GM23248 (cell line): Measurements from ENCODE around the gene AMZ2. TPM values are rescaled to one million over a fixed set of nuclear protein-coding genes. Genes with fewer than 3 reads are reported as not detected.
"Not testable (repeated sequence)": the region's sequence is repeated elsewhere in the genome, so short reads cannot be mapped to it uniquely, and the experiment has no call there.

Source experiments
- DNase-seq: peaks from one replicate; pipeline ENCODE4 v3.0.0-alpha.2; 2015
- H2AFZ ChIP-seq: fragments of 200-600 bp; sonication (generic); 2 replicates; pipeline ENCODE4 v1.6.1; 2016; ENCODE audit warnings: antibody characterized with exemption
- H3F3A ChIP-seq: fragments of 200-600 bp; sonication (generic); 2 replicates; pipeline ENCODE4 v1.6.1; 2016; ENCODE audit warnings: mild to moderate bottlenecking, antibody characterized with exemption, mixed run types; ENCODE audit not compliant: insufficient read depth
- H3K27ac ChIP-seq: fragments of 200-600 bp; sonication (generic); 2 replicates; pipeline ENCODE4 v1.5.1; 2016; ENCODE audit warnings: mild to moderate bottlenecking
- H3K27me3 ChIP-seq: fragments of 200-600 bp; sonication (generic); replicated peaks from 2 replicates; pipeline ENCODE4 v1.6.1; 2016; ENCODE audit warnings: mild to moderate bottlenecking; ENCODE audit not compliant: insufficient read depth
- H3K36me3 ChIP-seq: fragments of 200-600 bp; sonication (generic); 2 replicates; pipeline ENCODE4 v1.6.1; 2016; ENCODE audit warnings: low read depth, mild to moderate bottlenecking
- H3K4me1 ChIP-seq: fragments of 200-600 bp; sonication (generic); 2 replicates; pipeline ENCODE4 v1.6.1; 2016; ENCODE audit warnings: mild to moderate bottlenecking; ENCODE audit not compliant: insufficient read depth
- H3K4me2 ChIP-seq: fragments of 200-600 bp; sonication (generic); one replicate; pipeline ENCODE4 v1.6.1; 2016; ENCODE audit warnings: mild to moderate bottlenecking; ENCODE audit not compliant: unreplicated experiment
- H3K4me3 ChIP-seq: fragments of 200-600 bp; sonication (generic); 2 replicates; pipeline ENCODE4 v1.5.1; 2016; ENCODE audit warnings: mild to moderate bottlenecking
- H3K79me2 ChIP-seq: fragments of 200-600 bp; sonication (generic); 2 replicates; pipeline ENCODE4 v1.6.1; 2016; ENCODE audit warnings: mild to moderate bottlenecking; ENCODE audit not compliant: insufficient read depth
- H3K9ac ChIP-seq: fragments of 200-600 bp; sonication (generic); 2 replicates; pipeline ENCODE4 v1.6.1; 2016; ENCODE audit warnings: mild to moderate bottlenecking
- H3K9me2 ChIP-seq: fragments of 200-600 bp; sonication (generic); 2 replicates; pipeline ENCODE4 v1.6.1; 2016; ENCODE audit warnings: mixed run types, mild to moderate bottlenecking, moderate library complexity; ENCODE audit not compliant: insufficient read depth
- H3K9me3 ChIP-seq: fragments of 200-600 bp; sonication (generic); one replicate; pipeline ENCODE4 v1.6.1; 2017; ENCODE audit warnings: low read depth
- H4K20me1 ChIP-seq: fragments of 200-600 bp; sonication (generic); 2 replicates; pipeline ENCODE4 v1.6.0; 2016; ENCODE audit not compliant: insufficient read depth
- EZH2 ChIP-seq: fragments of 200-600 bp; sonication (generic); IDR thresholded peaks from 2 replicates; pipeline ENCODE4 v1.6.1; 2018; ENCODE audit warnings: antibody characterized with exemption, mild to moderate bottlenecking; ENCODE audit not compliant: insufficient read depth, poor library complexity, severe bottlenecking
- EZH2phosphoT487 ChIP-seq: fragments of 200-600 bp; sonication (generic); IDR thresholded peaks from 2 replicates; pipeline ENCODE4 v1.6.1; 2018; ENCODE audit warnings: antibody characterized with exemption, moderate library complexity, mild to moderate bottlenecking, low read depth; ENCODE audit not compliant: insufficient read depth
- WGBS, 2 experiments: methylation state at CpG; one replicate each; pipeline ENCODE4 v1.1.6; 2015 to 2017; ENCODE audit warnings: low lambda C conversion rate in 2 of 2, low coverage in 1 of 2; ENCODE audit errors: missing lambda C conversion rate in 2 of 2; 5-methylcytosine and 5-hydroxymethylcytosine counted together
- in situ Hi-C: fragments of 300-500 bp; cut with MboI; formaldehyde crosslinking; loops from 2 replicates; pipeline ENCODE4 v1.15.0; 2020
- polyA plus RNA-seq: library from polyadenylated mRNA; unstranded; fragments of >200 nt; fragmentation: Nextera tagmentation; extraction: Ambion mirVana; gene quantifications from 2 replicates; pipeline ENCODE4 v1.2.1, GENCODE V29; 2016
- total RNA-seq: library from RNA; depleted of rRNA; stranded (reverse); fragments of >200 nt; shearing (Covaris generic); gene quantifications from 2 replicates; pipeline ENCODE4 v1.2.3, GENCODE V29; 2014

AMZ2 gene
- total and polyA plus RNA-seq, 2 experiments from 2014 or later: 96.7 to 117 TPM

DNA sequence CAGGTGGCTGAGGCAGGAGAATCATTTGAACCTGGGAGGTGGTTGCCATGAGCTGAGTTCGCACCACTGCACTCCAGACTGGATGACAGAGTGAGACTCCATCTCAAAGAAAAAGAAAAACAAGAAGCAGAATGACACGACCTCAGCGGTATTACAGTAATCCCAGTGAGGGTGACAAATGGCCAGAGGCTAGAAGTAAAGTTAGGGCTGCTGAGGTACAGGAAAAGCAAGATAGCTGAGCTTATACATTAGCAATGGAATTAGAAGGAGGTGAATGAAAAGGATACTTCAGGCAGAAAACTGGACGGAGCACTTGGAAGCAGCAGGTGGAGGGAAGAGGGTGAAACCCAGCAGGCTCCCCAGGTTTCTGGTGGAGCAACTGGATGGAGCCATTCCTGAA is 26.1 kb upstream of the AMZ2 start:
- in situ Hi-C loops: no loop called here
- no peaks in the 10 kb centered on the region for H3K9me3 ChIP-seq
- no peaks in the 10 kb centered on the region for H4K20me1 ChIP-seq
- no peaks in the 10 kb centered on the region for H3F3A ChIP-seq
- no peak for DNase-seq
- H3K27ac ChIP-seq: no peak overlapping the region
- H3K9me2 ChIP-seq: no peaks in the 10 kb centered on the region
- WGBS, 2 experiments: 92 to 95% methylated on average over 4 of the region's 4 CpGs
- H3K9ac ChIP-seq: no peak overlapping the region
- no peak for TF ChIP-seq EZH2
- TF ChIP-seq EZH2phosphoT487: no peak
- no peak overlapping the region for H3K4me3 ChIP-seq
- H3K79me2 ChIP-seq: no peaks in the 10 kb centered on the region
- H2AFZ ChIP-seq: no peak overlapping the region
- H3K4me2 ChIP-seq: no peak overlapping the region
- H3K36me3 ChIP-seq: no peaks in the 10 kb centered on the region
- H3K4me1 ChIP-seq: no peaks in the 10 kb centered on the region
- no peaks in the 10 kb centered on the region for H3K27me3 ChIP-seq

GRCh38 chr17:68222606-68223005 is 25.2 kb upstream of the AMZ2 start:
- H3K4me2 ChIP-seq: no peak overlapping the region
- no peaks in the 10 kb centered on the region for H3F3A ChIP-seq
- no peaks in the 10 kb centered on the region for H3K27me3 ChIP-seq
- H3K36me3 ChIP-seq: no peaks in the 10 kb centered on the region
- in situ Hi-C loops: no loop called here
- H3K4me3 ChIP-seq: no peak overlapping the region
- no peaks in the 10 kb centered on the region for H4K20me1 ChIP-seq
- H3K9me3 ChIP-seq: no peaks in the 10 kb centered on the region
- no peak overlapping the region for H2AFZ ChIP-seq
- no peak overlapping the region for H3K9ac ChIP-seq
- 91% methylated on average over 8 of the region's 8 CpGs for WGBS, 2 experiments
- H3K4me1 ChIP-seq: no peaks in the 10 kb centered on the region
- no peak overlapping the region for H3K27ac ChIP-seq
- TF ChIP-seq EZH2phosphoT487 (no peak), EZH2 (no peak)
- no peaks in the 10 kb centered on the region for H3K9me2 ChIP-seq
- H3K79me2 ChIP-seq: no peaks in the 10 kb centered on the region
- DNase-seq: no peak

- H3K4me3 ChIP-seq, H3K4me1 ChIP-seq, H3K79me2 ChIP-seq, H3K9me3 ChIP-seq, H3K27me3 ChIP-seq, H3K27ac ChIP-seq, H3F3A ChIP-seq, in situ Hi-C loops, H2AFZ ChIP-seq, H4K20me1 ChIP-seq, H3K9me2 ChIP-seq, H3K36me3 ChIP-seq, DNase-seq, H3K9ac ChIP-seq, H3K4me2 ChIP-seq: not testable (repeated sequence)
- WGBS, 2 experiments: 71 to 74% methylated on average over 4 of the region's 4 CpGs
Measured at GRCh38 chr17:68225055-68225454, 22.8 kb upstream of the AMZ2 start.

DNA sequence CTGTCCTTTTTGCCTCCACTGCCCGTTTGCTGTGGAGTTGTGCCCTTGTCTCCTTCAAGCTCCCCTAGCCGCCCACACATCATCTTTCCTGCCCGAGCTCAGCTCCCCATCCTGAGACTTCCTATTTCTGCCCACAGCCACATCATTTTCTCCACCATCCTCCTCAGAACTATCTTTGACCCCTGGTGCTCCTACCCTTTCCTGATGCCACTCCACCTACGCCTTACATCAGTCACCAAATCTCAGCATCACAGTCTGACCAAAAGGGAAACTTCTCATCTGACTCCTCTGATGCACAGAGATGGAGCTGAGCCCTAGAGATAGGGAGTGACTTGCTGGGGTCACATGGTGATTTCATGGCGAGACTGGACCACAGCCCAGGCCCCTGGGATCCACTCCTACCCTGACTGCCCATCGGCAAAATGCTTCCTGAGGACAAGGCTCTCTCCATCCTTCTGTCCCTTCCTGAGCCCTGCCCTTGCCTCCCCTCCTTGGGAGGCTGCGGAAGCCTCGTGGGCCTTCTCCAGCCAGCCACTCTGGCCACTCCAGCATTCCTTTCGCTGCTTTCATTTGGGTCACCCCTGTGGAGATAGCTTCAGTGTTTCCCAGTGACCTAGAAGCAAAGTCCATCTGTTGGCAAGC is 19.7 kb upstream of the AMZ2 start:
- H3K79me2 ChIP-seq, H3K4me3 ChIP-seq, H3F3A ChIP-seq, H4K20me1 ChIP-seq, in situ Hi-C loops, H3K4me2 ChIP-seq, H3K27ac ChIP-seq, H2AFZ ChIP-seq, DNase-seq, H3K27me3 ChIP-seq, H3K36me3 ChIP-seq, H3K9me2 ChIP-seq, H3K9ac ChIP-seq, H3K4me1 ChIP-seq, H3K9me3 ChIP-seq: not testable (repeated sequence)
- 90 to 91% methylated on average over 9 of the region's 9 CpGs for WGBS, 2 experiments

GRCh38 chr17:68228817-68229570 is 18.8 kb upstream of the AMZ2 start:
- no peak for TF ChIP-seq EZH2phosphoT487
- no peak for TF ChIP-seq EZH2

More at GRCh38 chr17:68228817-68229570, 18.8 kb upstream of the AMZ2 start:
- Histone ChIP-seq H3K27me3 (no peaks in the 10 kb centered on the region), H3F3A (peaks cover 7% of the 10 kb centered on the region; the same call in 1 of the 2 replicates), H3K27ac (no peak overlapping the region), H4K20me1 (no peaks in the 10 kb centered on the region), H3K36me3 (no peaks in the 10 kb centered on the region), H3K79me2 (no peaks in the 10 kb centered on the region), H3K4me3 (no peak overlapping the region), H3K9me2 (no peaks in the 10 kb centered on the region), H3K9ac (no peak overlapping the region), H3K4me2 (no peak overlapping the region), H2AFZ (no peak overlapping the region), H3K9me3 (no peaks in the 10 kb centered on the region), H3K4me1 (no peaks in the 10 kb centered on the region)
- no peak for DNase-seq
- in situ Hi-C loops: no loop called here
- WGBS, 2 experiments: 82 to 85% methylated on average over 17 of the region's 17 CpGs
